ENCODE measurements around the gene FNBP1.

FNBP1 gene

GRCh38 chr9:129936222-129936621 lies 106.8 kb downstream of the FNBP1 start:
- TF ChIP-seq EZH2phosphoT487 (IDR thresholded peaks at IDR 0.05; ENCODE audit: borderline replicate concordance) = no peak
- TF ChIP-seq, protein P1, sequence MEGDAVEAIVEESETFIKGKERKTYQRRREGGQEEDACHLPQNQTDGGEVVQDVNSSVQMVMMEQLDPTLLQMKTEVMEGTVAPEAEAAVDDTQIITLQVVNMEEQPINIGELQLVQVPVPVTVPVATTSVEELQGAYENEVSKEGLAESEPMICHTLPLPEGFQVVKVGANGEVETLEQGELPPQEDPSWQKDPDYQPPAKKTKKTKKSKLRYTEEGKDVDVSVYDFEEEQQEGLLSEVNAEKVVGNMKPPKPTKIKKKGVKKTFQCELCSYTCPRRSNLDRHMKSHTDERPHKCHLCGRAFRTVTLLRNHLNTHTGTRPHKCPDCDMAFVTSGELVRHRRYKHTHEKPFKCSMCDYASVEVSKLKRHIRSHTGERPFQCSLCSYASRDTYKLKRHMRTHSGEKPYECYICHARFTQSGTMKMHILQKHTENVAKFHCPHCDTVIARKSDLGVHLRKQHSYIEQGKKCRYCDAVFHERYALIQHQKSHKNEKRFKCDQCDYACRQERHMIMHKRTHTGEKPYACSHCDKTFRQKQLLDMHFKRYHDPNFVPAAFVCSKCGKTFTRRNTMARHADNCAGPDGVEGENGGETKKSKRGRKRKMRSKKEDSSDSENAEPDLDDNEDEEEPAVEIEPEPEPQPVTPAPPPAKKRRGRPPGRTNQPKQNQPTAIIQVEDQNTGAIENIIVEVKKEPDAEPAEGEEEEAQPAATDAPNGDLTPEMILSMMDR (conservative IDR thresholded peaks at IDR 0.05; ENCODE audit: low read length) = no peak
- H3K9me2 ChIP-seq (replicated peaks; ENCODE audit: low read depth, low read length) = no peaks in the 10 kb centered on the region
- H3K36me3 ChIP-seq (ENCODE audit: insufficient read depth, low read length) = no peaks in the 10 kb centered on the region
- no peak overlapping the region for H3K9ac ChIP-seq (ENCODE audit: low read depth, low read length, poor library complexity, severe bottlenecking)
- no peak overlapping the region for H3K4me2 ChIP-seq (ENCODE audit: low read depth, low read length, poor library complexity, severe bottlenecking)
- H2AFZ ChIP-seq (ENCODE audit: low read length) = no peak overlapping the region
- no peaks in the 10 kb centered on the region for H3K27me3 ChIP-seq (ENCODE audit: insufficient read depth, low read length, poor library complexity, severe bottlenecking)
- H3K4me3 ChIP-seq (ENCODE audit: low read length, poor library complexity, severe bottlenecking) = no peak overlapping the region
- no peaks in the 10 kb centered on the region for H3F3A ChIP-seq (ENCODE audit: low read depth)
- H3K79me2 ChIP-seq (ENCODE audit: insufficient read depth, low read length) = peaks cover 7% of the 10 kb centered on the region; the same call in 1 of the 2 replicates
- no peaks in the 10 kb centered on the region for H4K20me1 ChIP-seq (ENCODE audit: insufficient read depth, low read length, poor library complexity, severe bottlenecking)
- peaks cover 11% of the 10 kb centered on the region for H3K4me1 ChIP-seq (ENCODE audit: insufficient read depth, low read length, poor library complexity, severe bottlenecking)
- H3K9me3 ChIP-seq (ENCODE audit: insufficient read depth, low read depth, low read length) = no peaks in the 10 kb centered on the region

DNA sequence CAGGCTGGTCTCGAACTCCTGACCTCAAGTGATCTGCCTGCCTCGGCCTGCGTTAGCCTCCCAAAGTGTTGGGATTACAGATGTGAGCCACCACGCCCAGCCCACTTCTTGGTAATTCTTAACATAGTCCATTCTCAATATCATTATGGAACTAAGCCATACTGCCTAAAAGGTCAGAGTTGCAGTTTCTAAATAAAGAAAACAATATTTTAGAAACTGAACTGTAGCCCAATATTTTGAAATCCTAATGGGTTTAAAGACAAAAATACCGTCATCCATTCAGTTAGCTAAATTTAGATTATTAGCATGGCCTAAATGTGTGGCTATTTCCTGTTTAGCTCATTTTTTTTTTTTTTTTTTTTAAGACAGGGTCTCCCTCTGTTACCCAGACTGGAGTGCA lies 108.2 kb downstream of the FNBP1 start:
- Histone ChIP-seq H3K9me3 (ENCODE audit: insufficient read depth, low read depth, low read length) (no peaks in the 10 kb centered on the region), H3K36me3 (ENCODE audit: insufficient read depth, low read length) (peaks cover 8% of the 10 kb centered on the region; the same call in 1 of the 2 replicates), H4K20me1 (ENCODE audit: insufficient read depth, low read length, poor library complexity, severe bottlenecking) (no peaks in the 10 kb centered on the region), H3K79me2 (ENCODE audit: insufficient read depth, low read length) (peaks cover 7% of the 10 kb centered on the region; the same call in 1 of the 2 replicates), H3K27me3 (ENCODE audit: insufficient read depth, low read length, poor library complexity, severe bottlenecking) (no peaks in the 10 kb centered on the region), H3K9me2 (replicated peaks; ENCODE audit: low read depth, low read length) (no peaks in the 10 kb centered on the region), H3K4me3 (ENCODE audit: low read length, poor library complexity, severe bottlenecking) (no peak overlapping the region), H3K4me1 (ENCODE audit: insufficient read depth, low read length, poor library complexity, severe bottlenecking) (peaks cover 11% of the 10 kb centered on the region), H3K4me2 (ENCODE audit: low read depth, low read length, poor library complexity, severe bottlenecking) (no peak overlapping the region), H3K9ac (ENCODE audit: low read depth, low read length, poor library complexity, severe bottlenecking) (no peak overlapping the region), H2AFZ (ENCODE audit: low read length) (no peak overlapping the region), H3F3A (ENCODE audit: low read depth) (no peaks in the 10 kb centered on the region)
- TF ChIP-seq, protein P1 (conservative IDR thresholded peaks at IDR 0.05; ENCODE audit: low read length) = no peak
- TF ChIP-seq EZH2phosphoT487 (IDR thresholded peaks at IDR 0.05; ENCODE audit: borderline replicate concordance) = no peak

DNA sequence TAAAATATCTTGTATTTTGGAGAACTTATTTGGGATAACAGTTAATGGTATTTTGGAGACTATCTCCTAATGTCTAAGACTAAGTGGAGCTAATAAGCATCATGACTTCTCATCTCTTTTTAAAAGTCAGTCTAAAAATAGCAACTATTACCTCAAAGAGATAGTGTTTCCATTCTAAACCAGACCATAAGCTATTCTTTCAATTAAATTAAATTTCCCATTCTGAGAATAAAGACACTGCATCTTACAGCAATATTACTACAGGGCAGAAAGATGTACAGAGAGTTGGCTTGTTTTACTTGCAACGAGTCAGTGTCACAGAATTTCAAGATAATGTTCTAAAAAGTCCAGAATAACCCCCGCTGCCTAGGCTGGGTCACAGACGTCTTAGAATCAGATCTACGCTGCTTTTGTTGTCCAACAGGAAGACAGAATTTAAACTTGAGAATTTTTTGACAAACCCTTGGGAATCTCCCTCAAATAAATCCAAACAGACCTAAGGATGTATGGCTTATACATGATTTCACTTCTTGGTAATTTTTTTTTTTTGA lies 108.9 kb downstream of the FNBP1 start:
- Histone ChIP-seq H3F3A (ENCODE audit: low read depth) (no peaks in the 10 kb centered on the region), H3K4me1 (ENCODE audit: insufficient read depth, low read length, poor library complexity, severe bottlenecking) (peaks cover 11% of the 10 kb centered on the region), H4K20me1 (ENCODE audit: insufficient read depth, low read length, poor library complexity, severe bottlenecking) (no peaks in the 10 kb centered on the region), H2AFZ (ENCODE audit: low read length) (no peak overlapping the region), H3K9me2 (replicated peaks; ENCODE audit: low read depth, low read length) (no peaks in the 10 kb centered on the region), H3K4me2 (ENCODE audit: low read depth, low read length, poor library complexity, severe bottlenecking) (no peak overlapping the region), H3K9ac (ENCODE audit: low read depth, low read length, poor library complexity, severe bottlenecking) (no peak overlapping the region), H3K79me2 (ENCODE audit: insufficient read depth, low read length) (0 out of 2 replicates have a peak, but pooled peaks cover 7% of the 10 kb centered on the region), H3K4me3 (ENCODE audit: low read length, poor library complexity, severe bottlenecking) (no peak overlapping the region), H3K9me3 (ENCODE audit: insufficient read depth, low read depth, low read length) (no peaks in the 10 kb centered on the region), H3K27me3 (ENCODE audit: insufficient read depth, low read length, poor library complexity, severe bottlenecking) (no peaks in the 10 kb centered on the region), H3K36me3 (ENCODE audit: insufficient read depth, low read length) (peaks cover 13% of the 10 kb centered on the region; the same call in 1 of the 2 replicates)
- no peak for TF ChIP-seq EZH2phosphoT487 (IDR thresholded peaks at IDR 0.05; ENCODE audit: borderline replicate concordance)
- TF ChIP-seq, protein P1 (conservative IDR thresholded peaks at IDR 0.05; ENCODE audit: low read length) = no peak

Measured in Loucy (cell line).